SK-MEL-5 (cell line): ENCODE results near the gene GBP6. TPM values are rescaled to one million over a fixed set of nuclear protein-coding genes. Genes with fewer than 3 reads are reported as not detected.
"Not testable (repeated sequence)": the region's sequence is repeated elsewhere in the genome, so short reads cannot be mapped to it uniquely, and the experiment has no call there.

ENCODE experiments used
- DNase-seq: peaks from one replicate; pipeline ENCODE4 v3.0.0-alpha.2; 2016; ENCODE audit warnings: low read depth, low spot score
- in situ Hi-C: cut with HindIII; loops from 2 replicates; pipeline ENCODE4 v1.10.0; 2016; ENCODE audit warnings: low sequenced_read_pairs, high pct_unique_total_duplicates, low pct_unique_long_range_greater_than_20kb
- total RNA-seq: library from RNA; depleted of rRNA; stranded (reverse); fragments of >200 nt; shearing (Covaris generic); gene quantifications from 2 replicates; pipeline ENCODE4 v1.2.3, GENCODE V29; 2014

Gene GBP6
- total RNA-seq, 1 experiment from 2014 or later: 0.18 TPM

DNA sequence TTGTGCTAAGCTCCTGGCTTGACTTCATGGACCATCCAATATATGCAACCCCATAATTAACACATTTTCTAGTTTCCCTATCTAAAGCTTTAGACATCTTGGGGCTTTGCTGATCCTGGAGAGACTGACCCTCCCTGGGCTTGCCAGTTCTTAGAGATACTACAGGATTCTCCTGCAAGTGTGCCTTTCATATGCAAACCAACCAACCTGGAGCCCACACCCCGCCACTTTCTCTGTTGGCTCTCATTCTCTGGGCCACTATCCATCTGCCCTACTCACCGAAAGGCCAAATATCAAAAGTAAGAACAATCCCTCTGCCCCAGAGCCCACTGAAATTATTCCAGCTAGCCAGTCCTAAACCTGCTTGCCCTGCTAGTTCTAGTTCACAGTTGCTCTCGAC is 2.2 kb upstream of the GBP6 start:
- DNase-seq: no peak
- in situ Hi-C loops: no loop called here

DNA sequence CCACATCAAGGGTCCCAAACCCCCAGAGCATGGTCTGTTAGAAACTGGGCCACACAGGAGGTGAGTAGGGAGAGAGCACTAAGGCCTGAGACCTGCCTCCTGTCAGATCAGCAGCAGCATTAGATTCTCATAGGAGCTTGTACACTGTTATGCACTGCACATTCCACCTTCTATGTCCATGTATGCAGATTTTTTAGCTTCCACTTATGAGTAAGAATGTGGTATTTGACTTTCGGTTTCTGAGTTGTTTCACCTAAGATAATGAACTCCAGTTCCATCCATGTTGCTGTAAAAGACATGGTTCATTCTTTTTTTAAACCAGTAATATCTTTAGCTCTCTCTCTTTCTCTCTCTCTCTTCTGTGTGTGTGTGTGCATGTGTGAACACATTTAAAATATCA is 663 bp upstream of the GBP6 start:
- no peak for DNase-seq
- in situ Hi-C loops: no loop called here

DNA sequence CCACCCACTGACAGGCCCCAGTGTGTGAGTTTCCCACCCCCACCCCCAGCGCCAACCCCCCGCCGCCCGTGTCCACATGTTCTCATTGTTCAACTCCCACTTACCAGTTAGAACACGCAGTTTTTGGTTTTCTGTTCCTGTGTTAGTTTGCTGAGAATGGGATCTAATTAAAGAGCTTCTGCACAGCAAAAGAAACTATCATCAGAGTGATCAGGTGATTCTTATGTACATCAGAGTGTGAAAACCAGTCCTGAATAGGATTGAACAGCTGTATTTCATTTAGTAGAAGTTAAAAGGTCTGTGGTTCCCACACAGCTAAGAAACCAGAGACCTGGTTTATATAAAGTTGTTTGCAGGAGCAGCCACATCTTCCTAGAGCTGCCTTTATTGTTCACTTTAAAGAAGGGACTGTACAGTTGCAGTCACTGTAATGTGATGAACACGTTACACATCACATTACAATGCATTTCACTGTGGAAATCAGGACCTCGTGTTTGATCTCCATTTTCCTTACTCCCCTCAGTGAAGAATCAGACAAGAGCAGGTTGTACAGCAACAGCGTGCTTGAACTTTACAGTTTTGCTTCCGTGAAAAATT is 1.2 kb downstream of the GBP6 start:
- DNase-seq: peak; percentile 9
- in situ Hi-C loops: no loop called here

DNA sequence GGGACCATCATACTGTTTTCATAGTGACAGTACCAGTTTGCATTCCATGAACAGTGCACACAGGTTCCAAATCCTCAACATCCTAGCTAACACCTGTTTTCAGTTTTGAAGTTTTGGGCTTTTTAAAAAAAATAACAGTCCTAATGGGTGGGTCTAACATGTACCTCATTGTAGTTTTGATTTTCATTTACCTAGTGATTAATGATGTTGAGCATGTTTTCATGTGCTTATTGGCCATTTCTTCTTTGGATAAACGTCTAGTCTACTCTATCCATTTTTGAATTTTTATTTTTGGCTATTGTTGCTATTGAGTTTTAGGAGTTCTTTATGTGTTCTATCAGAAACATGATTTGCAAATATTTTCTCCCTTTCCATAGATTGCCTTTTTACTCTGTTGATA is 3.4 kb downstream of the GBP6 start:
- in situ Hi-C loops: no loop called here
- DNase-seq: no peak

DNA sequence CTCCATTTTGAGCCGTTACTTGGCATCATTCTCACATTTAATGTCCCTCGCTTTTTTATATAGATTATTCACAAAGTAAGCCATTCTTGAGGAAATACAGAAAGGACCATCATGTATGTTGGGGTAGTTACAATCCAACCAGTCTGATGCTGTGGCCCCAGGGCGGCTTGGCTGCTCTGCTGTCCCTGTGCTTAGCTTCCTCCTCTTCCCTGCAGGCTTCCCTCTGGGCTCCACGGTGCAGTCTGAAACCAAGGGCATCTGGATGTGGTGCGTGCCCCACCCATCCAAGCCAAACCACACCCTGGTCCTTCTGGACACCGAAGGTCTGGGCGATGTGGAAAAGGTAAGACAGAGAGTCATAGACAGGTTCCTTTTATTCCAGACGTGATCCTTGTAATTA is 5.5 kb downstream of the GBP6 start:
- DNase-seq: no peak
- in situ Hi-C loops: no loop called here

DNA sequence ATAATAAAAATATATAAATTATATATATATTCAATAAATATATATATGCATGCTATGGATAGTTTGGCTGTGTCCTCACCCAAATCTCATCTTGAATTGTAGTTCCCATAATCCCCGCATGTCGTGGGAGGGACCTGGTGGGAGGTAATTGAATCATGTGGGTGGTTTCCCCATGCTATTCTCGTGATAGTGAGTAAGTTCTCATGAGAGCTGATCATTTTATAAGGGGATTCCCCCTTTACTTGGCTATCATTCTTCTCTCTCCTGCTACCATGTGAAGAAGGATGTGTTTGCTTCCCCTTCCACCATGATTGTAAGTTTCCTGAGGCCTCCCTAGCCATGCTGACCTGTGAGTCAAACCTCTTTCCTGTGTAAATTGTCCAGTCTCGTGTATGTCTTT is 10.0 kb downstream of the GBP6 start:
- DNase-seq, in situ Hi-C loops: not testable (repeated sequence)

DNA sequence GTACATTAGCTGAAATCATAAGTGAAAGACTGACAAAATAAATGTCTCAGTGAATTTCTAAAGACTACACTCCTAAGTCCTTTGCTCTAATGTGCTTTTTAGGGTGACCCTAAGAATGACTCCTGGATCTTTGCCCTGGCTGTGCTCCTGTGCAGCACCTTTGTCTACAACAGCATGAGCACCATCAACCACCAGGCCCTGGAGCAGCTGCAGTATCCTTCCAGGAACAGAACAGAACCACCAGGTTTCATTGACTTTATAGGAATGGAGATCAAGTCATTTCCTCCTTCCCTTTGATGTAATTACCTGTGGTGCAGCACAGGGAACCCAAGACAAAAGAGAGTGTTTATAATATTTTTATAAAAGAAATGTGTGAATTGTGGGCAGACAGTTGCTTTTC is 14.1 kb downstream of the GBP6 start:
- in situ Hi-C loops: no loop called here
- no peak for DNase-seq

DNA sequence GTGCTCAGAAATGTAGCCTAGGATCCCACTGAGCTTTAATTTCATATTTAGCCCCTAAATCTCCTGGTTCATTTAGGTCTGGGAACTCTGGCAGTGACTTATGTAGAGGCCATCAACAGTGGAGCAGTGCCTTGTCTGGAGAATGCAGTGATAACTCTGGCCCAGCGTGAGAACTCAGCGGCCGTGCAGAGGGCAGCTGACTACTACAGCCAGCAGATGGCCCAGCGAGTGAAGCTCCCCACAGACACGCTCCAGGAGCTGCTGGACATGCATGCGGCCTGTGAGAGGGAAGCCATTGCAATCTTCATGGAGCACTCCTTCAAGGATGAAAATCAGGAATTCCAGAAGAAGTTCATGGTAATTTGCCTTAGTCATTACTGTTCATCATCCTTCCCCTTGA is 17.8 kb downstream of the GBP6 start:
- no peak for DNase-seq

DNA sequence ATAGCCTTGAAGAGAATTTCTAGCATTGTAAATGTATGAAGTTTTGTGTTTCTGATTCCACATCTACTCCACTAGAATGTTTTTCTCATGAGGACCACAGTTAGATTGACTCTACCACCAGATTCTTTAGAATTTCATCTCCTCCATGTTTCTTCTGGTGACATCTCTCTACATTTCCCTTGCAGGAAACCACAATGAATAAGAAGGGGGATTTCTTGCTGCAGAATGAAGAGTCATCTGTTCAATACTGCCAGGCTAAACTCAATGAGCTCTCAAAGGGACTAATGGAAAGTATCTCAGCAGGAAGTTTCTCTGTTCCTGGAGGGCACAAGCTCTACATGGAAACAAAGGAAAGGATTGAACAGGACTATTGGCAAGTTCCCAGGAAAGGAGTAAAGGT is 18.6 kb downstream of the GBP6 start:
- in situ Hi-C loops: no loop called here
- peak; percentile 89 for DNase-seq

More for the DNA sequence above, 17.8 kb downstream of the GBP6 start:
- in situ Hi-C loops: no loop called here

DNA sequence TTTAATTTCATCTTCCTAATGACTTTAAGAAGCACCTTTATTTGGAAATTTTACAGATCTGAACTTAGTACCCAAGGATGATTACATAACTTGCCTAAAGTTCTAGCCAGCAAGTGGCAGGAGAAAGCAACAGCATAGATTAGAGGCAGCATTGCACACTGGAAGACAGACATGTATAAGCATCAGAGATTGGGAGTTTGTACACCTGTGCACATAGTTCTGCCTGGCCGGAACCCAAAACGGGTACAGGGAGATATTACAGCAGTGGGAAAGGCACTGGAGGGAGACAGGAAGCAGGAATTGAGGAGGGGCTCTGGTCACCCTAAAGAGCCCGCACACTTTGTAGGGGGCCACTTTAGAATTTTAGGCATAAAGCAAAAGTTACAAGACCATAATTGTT is 19.3 kb downstream of the GBP6 start:
- in situ Hi-C loops: no loop called here
- DNase-seq: no peak

DNA sequence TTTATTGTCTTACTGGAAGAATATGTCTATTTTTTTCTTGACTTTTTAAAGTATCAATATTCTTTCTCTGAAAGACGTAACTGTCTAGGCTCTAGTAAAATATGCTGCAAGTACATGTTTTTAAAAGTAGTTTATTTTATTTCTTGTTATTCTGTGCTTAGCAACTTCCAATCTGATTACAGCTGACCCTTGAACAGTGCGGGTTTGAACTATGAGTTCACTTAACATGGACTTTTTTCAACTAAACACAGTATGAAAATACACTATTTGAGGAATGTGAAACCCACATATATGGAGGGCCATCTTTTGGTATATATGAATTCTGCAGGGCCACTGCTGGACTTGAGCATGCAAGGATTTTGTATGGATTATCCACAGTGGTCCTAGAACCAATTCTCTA is 26.8 kb downstream of the GBP6 start:
- in situ Hi-C loops: no loop called here

DNA sequence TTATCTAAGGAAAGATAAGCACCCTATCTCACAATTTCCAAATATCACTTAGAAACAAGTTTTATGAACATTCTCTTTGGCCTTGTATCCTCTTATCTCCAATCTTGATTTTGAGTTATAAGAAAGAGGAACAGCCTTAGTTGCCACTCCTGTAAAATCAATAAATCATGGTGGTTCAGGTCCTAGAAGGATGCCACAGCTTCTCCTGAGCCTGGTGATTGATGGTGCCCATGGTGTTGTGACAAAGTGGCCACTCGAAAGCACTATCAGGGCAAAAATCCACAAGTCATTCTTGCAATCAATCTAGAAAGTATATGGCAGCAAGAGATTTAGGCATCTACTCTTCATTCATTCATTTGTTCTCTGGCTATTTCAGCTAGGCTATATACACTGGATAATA is 27.8 kb downstream of the GBP6 start:
- no peak for DNase-seq
- in situ Hi-C loops: no loop called here

More for the DNA sequence above, 26.8 kb downstream of the GBP6 start:
- no peak for DNase-seq

DNA sequence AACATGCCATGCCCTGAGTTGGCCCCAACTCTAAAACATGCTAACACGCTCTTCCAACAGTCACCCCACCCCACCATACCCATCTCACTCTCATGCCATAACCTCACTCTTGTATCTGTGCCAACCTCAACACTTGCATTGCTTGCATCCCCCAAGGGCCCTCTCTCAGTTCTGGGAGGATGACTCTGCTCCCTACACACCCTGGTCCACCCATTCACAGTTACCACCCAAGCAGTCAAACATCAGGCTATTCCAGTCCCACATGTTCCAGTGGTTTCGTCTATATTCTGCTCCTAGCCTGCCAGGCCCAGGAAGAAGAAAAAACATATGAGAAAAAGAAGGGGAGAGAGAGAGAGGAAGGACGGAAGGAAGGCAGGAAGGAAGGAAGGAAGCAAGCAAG is 31.0 kb downstream of the GBP6 start:
- in situ Hi-C loops: no loop called here
- no peak for DNase-seq

DNA sequence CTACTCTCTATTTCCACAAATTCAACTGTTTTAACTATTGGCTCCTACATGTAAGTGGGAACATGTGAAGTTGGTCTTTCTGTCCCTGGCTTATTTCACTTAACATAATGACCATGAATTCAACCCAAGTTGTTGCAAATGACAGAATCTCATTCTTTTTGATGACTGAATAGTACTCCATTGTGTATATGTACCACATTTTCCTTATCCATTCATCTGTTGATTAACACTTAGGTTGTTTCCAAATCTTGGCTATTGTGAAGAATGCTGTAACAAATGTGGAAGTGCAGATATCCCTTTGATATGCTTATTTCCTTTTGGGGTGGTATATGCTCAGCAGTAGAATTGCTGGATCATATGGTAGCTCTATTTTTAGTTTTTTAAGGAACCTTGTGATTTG is 33.0 kb downstream of the GBP6 start:
- in situ Hi-C loops: no loop called here
- DNase-seq: no peak

DNA sequence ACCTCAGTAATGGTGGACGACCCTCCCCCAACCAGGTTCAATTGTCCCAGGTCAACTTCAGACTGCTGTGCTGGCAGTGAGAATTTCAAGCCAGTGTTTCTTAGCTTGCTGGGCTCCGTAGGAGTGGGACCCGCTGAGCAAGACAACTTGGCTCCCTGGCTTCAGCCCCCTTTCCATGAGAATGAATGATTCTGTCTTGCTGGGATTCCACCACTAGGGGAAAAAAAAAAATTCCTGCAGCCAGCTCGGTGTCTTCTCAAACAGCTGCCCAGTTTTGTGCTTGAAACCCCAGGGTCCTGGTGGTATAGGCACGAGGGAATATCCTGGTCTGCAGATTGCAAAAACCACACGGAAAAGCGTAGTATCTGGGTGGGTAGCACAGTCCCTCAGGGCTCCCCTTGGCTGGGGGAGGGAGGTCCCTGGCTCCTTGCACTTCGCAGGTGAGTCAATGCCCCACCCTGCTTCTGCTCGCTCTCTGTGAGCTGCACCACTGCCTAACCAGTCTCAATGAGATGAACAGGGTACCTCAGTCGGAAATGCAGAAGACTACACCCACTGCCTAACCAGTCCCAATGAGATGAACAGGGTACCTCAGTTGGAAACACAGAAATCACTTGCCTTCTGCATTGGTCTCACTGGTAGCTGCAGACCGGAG is 41.5 kb downstream of the GBP6 start:
- DNase-seq: no peak
- in situ Hi-C loops: no loop called here

DNA sequence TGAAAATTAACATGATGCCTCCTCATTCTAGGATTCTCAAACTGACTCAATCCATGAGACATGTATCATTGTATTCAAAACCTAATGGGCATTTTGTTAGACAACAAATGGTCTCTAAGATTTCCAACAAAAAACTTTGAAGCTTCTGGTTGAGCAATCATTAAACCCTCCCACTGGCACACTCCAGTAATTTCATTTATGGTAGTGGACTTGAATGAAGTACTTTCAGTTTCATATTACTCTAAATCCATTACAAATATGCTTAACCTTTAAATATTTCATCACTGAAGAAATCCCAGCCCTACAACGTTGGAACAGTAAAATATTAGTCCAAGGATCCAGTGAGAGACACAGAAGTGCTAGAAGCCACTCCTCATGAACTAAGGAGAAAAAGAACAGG is 43.5 kb downstream of the GBP6 start:
- in situ Hi-C loops: no loop called here
- no peak for DNase-seq

DNA sequence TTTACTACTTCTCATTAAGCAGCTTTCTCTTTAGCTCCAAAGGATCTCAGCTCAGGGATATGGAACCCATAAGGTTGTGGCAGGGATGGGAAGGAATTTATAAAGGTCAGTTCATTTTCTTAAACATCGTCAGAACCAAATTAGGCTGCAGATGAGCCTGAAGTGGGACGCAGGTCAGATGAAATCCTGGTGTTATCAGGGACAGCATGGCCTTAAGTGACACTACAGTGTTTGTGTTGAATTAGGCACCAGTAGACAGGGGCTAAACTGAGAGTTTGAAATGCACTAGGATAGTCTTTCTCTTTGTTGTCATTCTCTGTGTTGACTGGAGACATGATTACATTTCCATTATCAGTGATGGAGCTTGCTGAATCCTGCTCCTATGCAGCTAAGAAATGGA is 43.9 kb downstream of the GBP6 start:
- DNase-seq, in situ Hi-C loops: not testable (repeated sequence)

DNA sequence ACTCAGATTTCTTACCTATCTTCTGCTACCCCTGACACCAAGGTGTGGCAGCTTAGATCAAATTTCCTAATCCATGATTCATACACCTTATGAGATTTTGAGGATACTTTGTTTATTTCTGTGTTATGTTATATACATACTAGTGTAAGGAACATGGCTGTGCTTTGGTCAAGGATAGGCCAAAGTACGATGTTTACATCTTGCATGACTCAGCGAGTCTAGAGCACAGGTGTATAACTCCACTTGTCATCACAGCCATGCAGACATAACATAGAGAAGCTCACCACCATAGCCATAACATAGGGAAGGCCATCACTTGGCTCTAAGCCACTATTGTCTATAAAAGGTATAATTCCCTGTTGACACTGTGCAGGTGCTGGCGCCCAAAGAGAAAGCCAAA is 61.2 kb downstream of the GBP6 start:
- DNase-seq: no peak

DNA sequence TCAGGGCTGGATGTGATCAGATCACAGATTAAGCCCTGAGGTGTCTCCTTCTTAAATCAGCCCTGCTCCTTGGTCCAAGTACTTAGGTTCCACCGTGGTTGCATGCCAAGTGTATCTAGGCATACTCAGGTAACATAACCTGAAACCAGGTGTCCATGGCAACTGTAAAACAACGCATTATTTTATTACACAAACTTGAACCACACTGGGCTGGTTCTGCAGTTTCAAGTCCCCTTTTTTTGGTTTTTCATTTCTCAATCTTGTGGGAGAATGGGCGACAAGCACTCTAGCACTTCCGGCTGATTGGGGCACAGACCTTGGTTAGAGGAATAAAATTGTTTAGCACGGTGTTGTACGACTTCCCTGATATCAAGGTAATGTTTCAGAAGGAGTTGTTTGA is 65.2 kb downstream of the GBP6 start:
- in situ Hi-C loops: no loop called here
- DNase-seq: no peak

More for the DNA sequence above, 61.2 kb downstream of the GBP6 start:
- in situ Hi-C loops: no loop called here

DNA sequence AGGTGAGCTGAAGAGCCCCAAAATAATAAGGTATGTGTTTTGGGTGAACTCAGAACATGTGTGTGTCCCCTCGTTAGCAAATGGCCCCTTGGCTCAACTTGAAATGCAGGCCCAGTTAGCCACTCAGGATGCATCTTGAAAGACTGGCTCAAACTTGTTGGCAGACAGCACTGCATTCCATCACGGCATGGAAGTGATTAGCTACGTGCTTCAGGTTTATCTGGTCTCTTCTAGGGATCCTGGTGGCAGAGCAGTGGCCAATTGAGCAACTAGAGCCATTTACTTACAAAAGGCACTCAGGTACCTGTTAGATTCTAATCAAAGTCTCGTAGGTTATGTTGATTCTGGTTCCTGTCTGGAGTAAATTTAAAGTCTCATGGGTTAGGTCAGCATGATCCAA is 65.8 kb downstream of the GBP6 start:
- DNase-seq, in situ Hi-C loops: not testable (repeated sequence)
